Right lobe of liver (tissue), 6 donors: ENCODE data around the gene DCDC2. TPM values are rescaled to one million over a fixed set of nuclear protein-coding genes. Genes with fewer than 3 reads are reported as not detected.
A peak's percentile ranks its signal among the peaks of the same experiment; 100 is the strongest.

Source experiments
- ATAC-seq, 4 donors: fragments of 200-7000 bp; cut with Tn5 transposase; one replicate each; pipeline ENCODE4 v1.9.1; 2020; ENCODE audit warnings: mild to moderate bottlenecking in 4 of 4, moderate library complexity in 4 of 4
- DNase-seq, 3 donors: peaks; one replicate each; pipeline ENCODE4 v3.0.0-alpha.2; 2020
- H3K27ac ChIP-seq, 3 donors: fragments of 200-600 bp; one replicate each; pipeline ENCODE4 v1.8.0; 2022
- H3K27me3 ChIP-seq, 2 donors: fragments of 200-600 bp; one replicate each; pipeline ENCODE4 v1.8.0; 2022
- H3K36me3 ChIP-seq, 4 donors: fragments of 200-600 bp; sonication (generic) in 1 of 4; one replicate each; pipeline versions ENCODE4 v1.5.1 to v1.8.0; 2017 to 2022; ENCODE audit warnings: control low read depth in 1 of 4
- H3K4me1 ChIP-seq, 4 donors: fragments of 200-600 bp; sonication (generic) in 1 of 4; one replicate each; pipeline versions ENCODE4 v1.5.1 to v1.8.0; 2017 to 2022; ENCODE audit warnings: control low read depth in 1 of 4
- H3K4me3 ChIP-seq, 3 donors: fragments of 200-600 bp; one replicate each; pipeline ENCODE4 v1.8.0; 2022
- H3K9me3 ChIP-seq, 4 donors: fragments of 200-600 bp; sonication (generic) in 1 of 4; one replicate each; pipeline versions ENCODE4 v1.5.1 to v1.8.0; 2017 to 2022; ENCODE audit warnings: control low read depth in 1 of 4
- CTCF ChIP-seq, 4 donors: fragments of 200-600 bp in 3 of 4; fragments of 450-650 bp in 1 of 4; IDR thresholded peaks; one replicate each; pipeline versions ENCODE4 v1.5.1 to v1.8.0; 2016 to 2022; ENCODE audit warnings: antibody characterized with exemption in 4 of 4, mild to moderate bottlenecking in 2 of 4
- POLR2A ChIP-seq: fragments of 450-650 bp; IDR thresholded peaks from one replicate; pipeline ENCODE4 v1.6.1; 2017; ENCODE audit warnings: antibody characterized with exemption, mild to moderate bottlenecking
- WGBS: methylation state at CpG from one replicate; pipeline ENCODE4 v1.1.6; 2018; ENCODE audit warnings: low coverage, low lambda C conversion rate; ENCODE audit not compliant: insufficient coverage; ENCODE audit errors: missing lambda C conversion rate; 5-methylcytosine and 5-hydroxymethylcytosine counted together
- intact Hi-C, 2 donors: fragments of 100-400 bp; cut with DNase I; formaldehyde crosslinking; loops; one replicate each; pipeline versions ENCODE4 v1.11.2 to v1.14.1; 2022
- total RNA-seq, 6 experiments: library from RNA; depleted of rRNA in 2 of 6; stranded (reverse); fragments of >200 nt in 2 of 6; fragmentation: NEBNext Ultra II Directional in 3 of 6; extraction: Animal tissue kit (Norgen Biotek cat#: 25700) in 3 of 6; gene quantifications; one replicate each; pipeline versions ENCODE4 v1.1.0 to v1.2.4, GENCODE V29; 2016 to 2023
- donor health status: DM: no; HTN: yes; CAD: no.
- donor health status: DM: no; HTN: no; CAD: no.
- donor health status: DM: no; HTN: no; CAD: no.
- donor health status: DM: no; HTN: yes; CAD: no.
- donor health status: DM: no; HTN: yes; CAD: no.

The DCDC2 gene
- total RNA-seq, 6 experiments from 2014 or later: 0.68 to 3.8 (median 0.92) TPM

GRCh38 chr6:24274441-24275083 is 83.3 kb downstream of the DCDC2 start:
- Histone ChIP-seq H3K27me3 (no peaks in the 10 kb centered on the region), H3K27ac (no peak overlapping the region), H3K36me3 (no peaks in the 10 kb centered on the region), H3K4me3 (no peak overlapping the region), H3K4me1 (no peaks in the 10 kb centered on the region), H3K9me3 (no peaks in the 10 kb centered on the region)
- 10% methylated on average over 1 of the region's 1 CpG for WGBS
- TF ChIP-seq POLR2A (no peak), CTCF (IDR thresholded peaks at IDR 0.05) (peak; percentile 23 to 56 (median 55))
- intact Hi-C loops: no loop called here
- DNase-seq (no peak), ATAC-seq (no peak)

- 65% methylated on average over 7 of the region's 7 CpGs for WGBS
- no peak for DNase-seq
- intact Hi-C loops: no loop called here
- no peaks in the 10 kb centered on the region for H3K9me3 ChIP-seq
- no peak overlapping the region for H3K27ac ChIP-seq
- no peaks in the 10 kb centered on the region for H3K36me3 ChIP-seq
- H3K27me3 ChIP-seq: no peaks in the 10 kb centered on the region
- no peak for TF ChIP-seq CTCF (IDR thresholded peaks at IDR 0.05)
- no peak for TF ChIP-seq POLR2A
- no peaks in the 10 kb centered on the region for H3K4me1 ChIP-seq
- no peak for ATAC-seq
- H3K4me3 ChIP-seq: no peak overlapping the region
These were observed 84.6 kb downstream of the DCDC2 start for GRCh38 chr6:24273096-24273870.

- Histone ChIP-seq H3K27ac (no peak overlapping the region), H3K4me3 (no peak overlapping the region), H3K9me3 (no peaks in the 10 kb centered on the region), H3K27me3 (no peaks in the 10 kb centered on the region), H3K4me1 (no peaks in the 10 kb centered on the region), H3K36me3 (no peaks in the 10 kb centered on the region)
- DNase-seq (no peak), ATAC-seq (no peak)
- TF ChIP-seq POLR2A (no peak), CTCF (IDR thresholded peaks at IDR 0.05) (no peak)
- intact Hi-C loops: no loop called here
These were observed 85.3 kb downstream of the DCDC2 start for GRCh38 chr6:24272553-24272952.

GRCh38 chr6:24272148-24272547 is 85.7 kb downstream of the DCDC2 start:
- WGBS: 82% methylated on average over 1 of the region's 1 CpG
- ATAC-seq: no peak
- DNase-seq: no peak
- no peaks in the 10 kb centered on the region for H3K27me3 ChIP-seq
- no peaks in the 10 kb centered on the region for H3K9me3 ChIP-seq
- no peak overlapping the region for H3K27ac ChIP-seq
- no peaks in the 10 kb centered on the region for H3K4me1 ChIP-seq
- no peaks in the 10 kb centered on the region for H3K36me3 ChIP-seq
- no peak overlapping the region for H3K4me3 ChIP-seq
- TF ChIP-seq POLR2A (no peak), CTCF (IDR thresholded peaks at IDR 0.05) (no peak)
- intact Hi-C loops: no loop called here
